Mesothelial cell of epicardium (in vitro differentiated cells): ENCODE data around the gene NCK2. TPM values are rescaled to one million over a fixed set of nuclear protein-coding genes. Genes with fewer than 3 reads are reported as not detected.

Experiments
- DNase-seq, 2 experiments: peaks; one replicate each; pipeline ENCODE4 v3.0.0; 2021; ENCODE audit warnings: low spot score in 2 of 2; ENCODE audit not compliant: unreplicated experiment in 2 of 2
- H3K27ac Mint-ChIP-seq: 2 replicates; pipeline ENCODE4 v1.8.0; 2021; ENCODE audit warnings: mixed read lengths
- H3K27me3 Mint-ChIP-seq: 2 replicates; pipeline ENCODE4 v1.8.0; 2021; ENCODE audit warnings: low read depth, mixed read lengths
- H3K36me3 Mint-ChIP-seq: 2 replicates; pipeline ENCODE4 v1.8.0; 2021; ENCODE audit warnings: mixed read lengths
- H3K4me1 Mint-ChIP-seq: 2 replicates; pipeline ENCODE4 v1.8.0; 2021; ENCODE audit warnings: mixed read lengths
- H3K4me3 Mint-ChIP-seq: 2 replicates; pipeline ENCODE4 v1.8.0; 2021; ENCODE audit warnings: mild to moderate bottlenecking, moderate library complexity, mixed read lengths
- H3K9me3 Mint-ChIP-seq: 2 replicates; pipeline ENCODE4 v1.8.0; 2021; ENCODE audit warnings: mixed read lengths
- CTCF ChIP-seq: fragments of 200-600 bp; sonication (generic); IDR thresholded peaks from one replicate; pipeline ENCODE4 v1.5.0; 2021; ENCODE audit warnings: antibody characterized with exemption; ENCODE audit not compliant: unreplicated experiment
- total RNA-seq: library from RNA; stranded (reverse); gene quantifications from 3 replicates; pipeline ENCODE4 v1.2.1, GENCODE V29; 2021

The NCK2 gene
- total RNA-seq, 1 donor from 2014 or later: 59.5 TPM

GRCh38 chr2:105903051-105903674, 158.5 kb downstream of the NCK2 start:
- H3K36me3 Mint-ChIP-seq: peaks cover 35% of the 10 kb centered on the region
- no peak for DNase-seq
- peaks cover 33% of the 10 kb centered on the region for H3K9me3 Mint-ChIP-seq
- no peaks in the 10 kb centered on the region for H3K4me1 Mint-ChIP-seq
- TF ChIP-seq CTCF: no peak
- no peak overlapping the region for H3K4me3 Mint-ChIP-seq
- peaks cover 2% of the 10 kb centered on the region for H3K27me3 Mint-ChIP-seq
- no peak overlapping the region for H3K27ac Mint-ChIP-seq

GRCh38 chr2:105904938-105905337, 160.2 kb downstream of the NCK2 start:
- H3K4me3 Mint-ChIP-seq: no peak overlapping the region
- H3K4me1 Mint-ChIP-seq: no peaks in the 10 kb centered on the region
- H3K9me3 Mint-ChIP-seq: peaks cover 17% of the 10 kb centered on the region
- peaks cover 19% of the 10 kb centered on the region for H3K36me3 Mint-ChIP-seq
- no peak overlapping the region for H3K27ac Mint-ChIP-seq
- no peak for DNase-seq
- no peak for TF ChIP-seq CTCF
- peaks cover 2% of the 10 kb centered on the region for H3K27me3 Mint-ChIP-seq

GRCh38 chr2:105906481-105906880, 161.8 kb downstream of the NCK2 start:
- peaks cover 3% of the 10 kb centered on the region for H3K36me3 Mint-ChIP-seq
- H3K4me3 Mint-ChIP-seq: no peak overlapping the region
- H3K9me3 Mint-ChIP-seq: peaks cover 4% of the 10 kb centered on the region
- H3K27me3 Mint-ChIP-seq: peaks cover 2% of the 10 kb centered on the region
- no peaks in the 10 kb centered on the region for H3K4me1 Mint-ChIP-seq
- no peak overlapping the region for H3K27ac Mint-ChIP-seq
- DNase-seq: no peak
- no peak for TF ChIP-seq CTCF

GRCh38 chr2:105907184-105907583, 162.5 kb downstream of the NCK2 start:
- Mint-ChIP-seq H3K9me3 (peaks cover 4% of the 10 kb centered on the region), H3K4me1 (no peaks in the 10 kb centered on the region), H3K27me3 (peaks cover 2% of the 10 kb centered on the region), H3K4me3 (no peak overlapping the region), H3K36me3 (peaks cover 2% of the 10 kb centered on the region), H3K27ac (no peak overlapping the region)
- DNase-seq: no peak
- no peak for TF ChIP-seq CTCF

- no peak overlapping the region for H3K4me3 Mint-ChIP-seq
Observed at GRCh38 chr2:105909215-105909614, 164.5 kb downstream of the NCK2 start.

More at GRCh38 chr2:105909215-105909614, 164.5 kb downstream of the NCK2 start:
- no peak for TF ChIP-seq CTCF
- H3K27ac Mint-ChIP-seq: no peak overlapping the region
- H3K27me3 Mint-ChIP-seq: peaks cover 2% of the 10 kb centered on the region
- H3K9me3 Mint-ChIP-seq: peaks cover 5% of the 10 kb centered on the region
- DNase-seq: no peak
- no peaks in the 10 kb centered on the region for H3K4me1 Mint-ChIP-seq
- H3K36me3 Mint-ChIP-seq: peaks cover under 1% of the 10 kb centered on the region
